Left colon (tissue), 2 donors: Measurements from ENCODE around the gene ADCY7. TPM values are rescaled to one million over a fixed set of nuclear protein-coding genes. Genes with fewer than 3 reads are reported as not detected.
A peak's percentile ranks its signal among the peaks of the same experiment; 100 is the strongest.
"Not testable (repeated sequence)": the region's sequence is repeated elsewhere in the genome, so short reads cannot be mapped to it uniquely, and the experiment has no call there.

ENCODE experiments used
- ATAC-seq: fragments of 200-7000 bp; cut with Tn5 transposase; one replicate; pipeline ENCODE4 v1.9.1; 2020; ENCODE audit warnings: mild to moderate bottlenecking, moderate library complexity
- DNase-seq, 2 donors: peaks; one replicate each; pipeline ENCODE4 v3.0.0-alpha.2; 2020
- intact Hi-C, 2 donors: fragments of 100-400 bp; cut with DNase I in 1 of 2; cut with micrococcal nuclease in 1 of 2; formaldehyde crosslinking; loops; one replicate each; pipeline versions ENCODE4 v1.11.2 to v1.14.0; 2022; cut with DNase I, micrococcal nuclease
- long read RNA-seq: library from polyadenylated mRNA; unstranded; transcript quantifications from one replicate; pipeline ENCODE4 v2.0.0, GENCODE V29; 2021
- total RNA-seq, 2 donors: library from RNA; stranded (reverse); fragmentation: NEBNext Ultra II Directional; extraction: Animal tissue kit (Norgen Biotek cat#: 25700); gene quantifications; one replicate each; pipeline ENCODE4 v1.2.1, GENCODE V29; 2021
- donor health status: DM: no; HTN: no; CAD: no.
- donor health status: DM: yes; HTN: yes; CAD: no.

The ADCY7 gene
- 10 to 100 TPM; 14.2 to 20.8 TPM for total RNA-seq
- long read RNA-seq, partial matches to known transcripts: 0 of 1 reads
- long read RNA-seq, other reads (novel, unspliced or antisense): 1 of 1 reads

GRCh38 chr16:50266337-50267091 lies at the start of gene ADCY7:
ADCY7 (plus strand) TSS chr16:50266551; CDS start chr16:50288180, 21,629 bp downstream.
- intact Hi-C loops: no loop called here
- DNase-seq: peak; percentile 86 to 88
- ATAC-seq: peak; percentile 90

DNA sequence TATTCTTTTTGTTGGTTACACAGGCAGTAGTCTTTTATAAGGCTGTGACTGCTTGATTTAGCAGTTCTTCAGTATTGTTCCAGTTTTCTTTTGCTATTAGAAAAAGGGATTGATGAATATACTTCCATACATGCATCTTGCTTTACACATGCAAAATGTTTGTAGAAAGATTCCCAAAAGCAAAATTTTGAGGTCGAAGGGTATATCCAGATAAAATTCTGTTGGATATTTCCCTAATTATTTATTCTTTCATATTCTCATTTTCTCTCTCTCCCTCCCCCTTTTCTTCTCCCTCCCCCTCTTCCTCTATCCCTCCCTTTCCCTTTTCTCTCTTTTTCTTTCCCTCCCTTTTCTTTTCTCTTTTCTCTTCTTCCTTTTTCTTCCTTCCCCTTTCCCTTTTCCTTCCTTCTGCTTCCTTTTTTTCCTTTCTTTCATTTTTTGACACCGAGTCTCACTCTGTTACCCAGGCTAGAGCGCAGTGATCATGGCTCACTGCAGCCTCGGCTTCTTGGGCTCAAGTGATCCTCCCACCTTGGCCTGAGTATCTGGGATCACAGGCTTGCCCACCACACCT lies 46.9 kb upstream of the ADCY7 start:
- ATAC-seq (no peak), DNase-seq (no peak)
- intact Hi-C loops: loop anchor here in 1 of 2 donors (10.0 kb wide), 1 partner anchor 145 kb away; the partner anchor contains the start of gene BRD7

GRCh38 chr16:50224286-50224685 lies 42.1 kb upstream of the ADCY7 start:
- ATAC-seq (no peak), DNase-seq (no peak)
- intact Hi-C loops: no loop called here

DNA sequence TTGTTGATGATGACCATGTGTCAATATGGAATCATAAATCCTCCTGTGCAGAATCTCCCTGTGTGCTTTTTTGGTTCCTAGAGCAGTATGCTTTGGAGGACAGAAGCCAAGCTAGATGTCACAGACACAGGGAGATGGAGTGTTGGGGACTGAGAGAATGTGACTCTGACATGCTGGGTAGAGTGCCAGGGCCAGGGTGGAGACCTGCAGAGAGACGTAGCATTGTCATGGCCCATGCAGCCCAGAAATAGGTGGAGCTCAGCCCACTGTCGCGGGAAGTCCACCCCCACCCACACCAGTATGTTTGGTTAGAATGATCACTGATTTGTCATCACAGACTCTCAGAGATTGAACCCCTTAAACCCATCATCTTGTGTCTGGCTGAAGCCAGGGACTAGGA lies 39.2 kb upstream of the ADCY7 start:
- no peak for ATAC-seq
- intact Hi-C loops: no loop called here
- DNase-seq: no peak

- intact Hi-C loops: no loop called here
- ATAC-seq (no peak), DNase-seq (no peak)
Measured at GRCh38 chr16:50227665-50228064, 38.7 kb upstream of the ADCY7 start.

DNA sequence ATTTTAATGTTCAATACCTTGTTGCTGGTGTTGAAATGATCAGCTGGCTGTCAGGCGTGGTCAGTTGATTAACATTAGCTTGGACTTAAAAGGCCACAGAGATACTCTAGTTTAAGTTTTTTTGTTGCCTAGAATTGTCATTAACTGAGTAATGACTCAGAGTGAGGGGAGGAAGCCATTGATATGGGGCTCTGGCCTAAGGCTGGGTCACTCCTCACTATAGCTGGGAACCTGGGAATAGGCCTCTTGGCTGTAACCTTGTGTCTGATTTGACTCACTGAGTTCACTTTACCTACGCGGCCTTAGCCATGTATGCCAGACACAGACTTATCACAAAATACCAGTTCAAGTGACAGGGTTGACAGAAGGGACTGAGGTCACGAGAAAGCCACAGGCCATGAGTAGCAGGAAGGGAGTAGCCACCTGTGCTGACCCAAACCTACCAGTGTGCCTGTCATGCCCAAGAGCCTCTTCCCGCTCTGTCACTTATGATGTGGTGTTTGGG lies 37.9 kb upstream of the ADCY7 start:
- no peak for DNase-seq
- no peak for ATAC-seq
- intact Hi-C loops: no loop called here

DNA sequence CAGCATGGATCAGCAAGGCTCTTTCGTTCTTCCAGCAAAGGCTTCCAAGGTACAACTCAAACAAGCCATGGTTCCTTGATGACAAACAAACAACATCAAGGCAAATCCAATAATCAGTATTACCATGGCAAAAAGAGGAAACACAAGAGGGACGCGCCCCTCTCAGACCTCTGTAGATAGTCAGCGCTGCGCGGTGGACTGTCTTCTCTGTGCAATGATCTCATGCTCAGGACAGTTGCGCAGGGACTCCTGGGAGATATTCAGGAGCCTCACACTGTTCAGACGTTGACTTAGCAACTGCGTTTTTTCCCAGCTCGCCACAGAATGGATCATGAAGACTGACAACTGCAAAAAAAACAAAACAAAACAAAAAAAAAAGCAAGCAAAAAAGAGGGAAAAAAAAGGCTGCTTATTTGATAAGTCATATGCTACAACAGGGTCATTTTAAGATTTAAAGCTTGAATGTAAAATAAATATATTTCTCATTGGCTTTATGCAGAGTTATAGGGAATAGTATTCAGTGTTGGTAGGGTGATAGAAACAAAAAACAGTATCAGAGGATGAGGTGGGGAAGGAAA lies 37.1 kb upstream of the ADCY7 start:
- intact Hi-C loops: no loop called here
- DNase-seq (no peak), ATAC-seq (no peak)

DNA sequence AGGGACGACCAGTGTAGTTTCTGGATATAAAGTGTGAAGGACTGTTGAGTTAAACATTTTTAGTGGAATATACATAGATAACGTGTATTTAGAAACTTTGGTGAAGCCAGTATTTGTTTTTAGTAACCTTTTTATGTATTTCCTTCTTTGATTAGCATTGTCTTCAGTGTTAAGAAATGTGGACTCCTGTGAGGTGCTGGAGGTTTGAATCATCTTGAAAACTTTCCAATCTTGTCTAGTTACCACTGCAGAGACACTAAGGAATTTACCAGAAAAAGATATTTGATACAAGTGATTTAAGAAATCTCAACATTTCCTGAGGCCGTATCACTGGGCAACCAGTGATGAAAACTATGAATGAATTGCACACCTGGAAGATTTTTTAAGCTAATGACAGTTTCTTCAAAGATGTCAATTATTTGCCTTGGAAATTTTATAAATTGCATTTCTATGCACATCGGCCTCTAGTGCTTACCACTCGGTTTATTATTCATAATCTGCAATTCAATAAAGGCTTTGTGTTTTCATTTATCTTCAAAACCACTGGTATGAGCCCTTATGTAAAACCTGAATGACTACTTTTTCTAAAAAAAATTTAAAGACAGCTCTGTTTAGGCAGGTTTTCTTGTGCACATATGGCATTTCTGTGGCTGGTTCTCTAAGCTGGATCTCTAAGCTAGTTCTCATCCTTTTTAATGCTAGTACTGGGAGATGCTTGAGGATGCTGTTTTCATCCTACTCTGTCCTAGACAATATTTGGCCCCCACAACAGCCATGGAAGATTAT lies 31.4 kb upstream of the ADCY7 start:
- no peak for ATAC-seq
- DNase-seq: no peak
- intact Hi-C loops: no loop called here

GRCh38 chr16:50235581-50235980 lies 30.8 kb upstream of the ADCY7 start:
- ATAC-seq: peak; percentile 34
- no peak for DNase-seq
- intact Hi-C loops: no loop called here

- DNase-seq (no peak), ATAC-seq (no peak)
- intact Hi-C loops: no loop called here
Measured at GRCh38 chr16:50238314-50238713, 28.0 kb upstream of the ADCY7 start.

GRCh38 chr16:50238868-50239301 lies 27.5 kb upstream of the ADCY7 start:
- DNase-seq: no peak
- intact Hi-C loops: no loop called here
- no peak for ATAC-seq

DNA sequence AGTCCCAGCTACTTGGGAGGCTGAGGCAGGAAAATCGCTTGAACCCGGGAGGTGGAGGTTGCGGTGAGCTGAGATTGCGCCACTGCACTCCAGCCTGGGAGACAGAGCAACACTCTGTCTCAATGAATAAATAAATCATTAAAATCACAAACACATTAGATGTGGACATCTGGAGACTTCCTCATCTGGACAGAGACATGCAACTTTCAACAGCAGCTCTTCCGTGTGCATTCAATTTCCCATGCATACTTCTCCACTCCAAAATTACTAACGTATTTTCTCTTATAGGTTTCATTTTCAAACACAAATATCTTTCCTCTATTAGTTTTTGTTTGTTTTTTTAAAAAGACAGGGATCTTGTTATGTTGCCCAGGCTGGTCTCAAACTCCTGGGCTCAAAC lies 23.3 kb upstream of the ADCY7 start:
- intact Hi-C loops, DNase-seq, ATAC-seq: not testable (repeated sequence)

GRCh38 chr16:50244140-50244503 lies 22.2 kb upstream of the ADCY7 start:
- intact Hi-C loops: no loop called here
- DNase-seq (no peak), ATAC-seq (no peak)

GRCh38 chr16:50244504-50245416 lies 21.6 kb upstream of the ADCY7 start:
- ATAC-seq (no peak), DNase-seq (peak in 1 of 2 donors; percentile 13)
- intact Hi-C loops: no loop called here

DNA sequence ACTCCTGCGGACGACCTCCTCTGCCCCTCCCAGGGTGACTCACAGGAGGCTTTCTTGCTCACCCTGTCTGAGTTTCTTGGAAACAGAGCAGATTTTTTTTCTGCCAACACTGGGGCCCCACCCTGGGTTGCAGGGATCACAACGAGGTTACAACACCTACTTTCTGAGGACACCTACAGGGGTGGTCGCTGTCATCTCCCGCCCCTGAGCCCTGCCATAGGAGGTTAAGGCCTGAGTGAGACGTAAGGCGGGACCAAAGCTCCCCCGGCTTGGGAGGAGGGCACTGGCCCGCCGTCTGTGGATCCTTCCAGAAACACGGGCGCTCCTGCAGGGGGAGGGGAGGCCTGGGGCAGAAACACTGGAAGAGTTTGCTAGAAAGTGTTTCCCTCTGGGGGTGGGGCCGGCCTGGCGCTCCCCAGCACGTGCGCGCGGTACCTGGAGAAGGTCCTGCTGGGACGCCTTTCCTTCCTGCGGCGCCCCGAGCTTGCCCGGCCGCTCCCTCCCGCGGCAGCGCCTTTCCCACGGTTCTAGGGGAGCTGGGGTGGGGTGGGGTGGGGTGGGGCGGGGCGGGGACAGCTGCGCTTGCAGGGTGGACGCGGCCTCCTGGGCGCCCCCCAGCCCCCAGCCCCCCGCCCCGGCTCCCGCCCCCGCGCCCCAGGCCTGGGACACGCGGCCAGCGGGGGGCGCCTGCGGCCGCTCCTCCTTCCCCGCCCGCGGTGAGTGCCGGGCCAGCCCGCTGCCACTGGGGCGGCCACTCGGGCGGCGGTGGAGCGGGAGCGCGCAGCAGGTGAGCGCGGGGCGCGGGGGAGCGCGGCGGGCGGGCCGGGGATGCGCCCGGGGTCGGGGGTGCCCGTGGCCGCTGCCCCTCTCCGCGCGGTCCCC lies 20.7 kb upstream of the ADCY7 start:
- intact Hi-C loops: no loop called here
- ATAC-seq (peak; percentile 79), DNase-seq (peak; percentile 70 to 75)

DNA sequence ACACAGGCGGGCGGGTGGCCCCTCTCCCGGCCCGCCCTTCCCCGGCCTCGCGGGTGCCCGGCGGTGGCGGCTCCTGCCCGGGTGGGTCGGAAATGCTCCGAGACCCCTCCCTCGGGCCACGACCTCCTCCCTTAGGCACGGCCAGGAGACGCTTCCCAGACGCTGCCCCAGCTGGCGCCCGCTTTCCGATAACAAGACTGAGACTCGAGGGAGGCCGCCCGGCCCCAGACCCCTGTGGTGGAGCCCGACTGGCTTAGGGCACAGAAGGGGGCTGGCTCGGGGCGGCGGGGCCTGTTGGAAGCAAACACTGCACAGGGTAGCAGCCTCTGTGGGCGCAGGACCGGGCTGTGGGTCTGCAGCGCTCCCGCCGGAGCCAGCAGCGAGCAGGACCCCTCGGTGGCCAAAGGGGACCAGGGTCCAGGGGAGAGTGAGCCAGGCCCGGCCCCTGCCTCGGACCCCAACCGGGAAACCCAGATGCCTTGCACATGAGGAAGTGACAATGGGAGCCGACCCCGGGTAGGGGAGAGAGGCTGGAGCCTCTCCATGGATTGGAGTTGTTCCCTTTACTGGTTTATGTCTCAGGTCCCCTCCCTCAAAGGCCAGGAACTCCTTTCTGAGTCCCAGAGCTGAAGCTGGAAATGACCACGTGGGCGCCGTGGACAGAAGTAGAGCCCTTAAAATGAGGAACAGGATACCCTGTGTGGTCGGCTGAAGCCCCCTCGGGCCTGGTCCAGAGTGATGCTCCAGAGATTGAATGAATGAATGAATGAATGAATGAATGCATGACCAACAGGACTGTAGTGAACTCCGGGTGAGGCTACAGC lies 19.8 kb upstream of the ADCY7 start:
- intact Hi-C loops: no loop called here
- no peak for ATAC-seq
- peak in 1 of 2 donors; percentile 51 for DNase-seq
